T-helper 1 cell treated with Interleukin-12 subunit alpha and Interleukin-12 subunit beta and Interleukin-4 antibody, amounts not matched to agents 30 μg/mL and 1 μg/mL, for 36 hours (primary cell): ENCODE data around the gene PCDH1.
"Not testable (repeated sequence)": the region's sequence is repeated elsewhere in the genome, so short reads cannot be mapped to it uniquely, and the experiment has no call there.

Experiments used
- H3K27ac Mint-ChIP-seq: one replicate; pipeline ENCODE4 v1.8.0; 2021; ENCODE audit warnings: mild to moderate bottlenecking, mixed read lengths
- H3K27me3 Mint-ChIP-seq: one replicate; pipeline ENCODE4 v1.8.0; 2021; ENCODE audit warnings: low read depth, mixed read lengths
- H3K36me3 Mint-ChIP-seq: one replicate; pipeline ENCODE4 v1.8.0; 2021; ENCODE audit warnings: low read depth, mixed read lengths
- H3K4me1 Mint-ChIP-seq: one replicate; pipeline ENCODE4 v1.8.0; 2021; ENCODE audit warnings: low read depth, mixed read lengths
- H3K4me3 Mint-ChIP-seq: one replicate; pipeline ENCODE4 v1.8.0; 2021; ENCODE audit warnings: mild to moderate bottlenecking, moderate library complexity, mixed read lengths
- H3K9me3 Mint-ChIP-seq: one replicate; pipeline ENCODE4 v1.8.0; 2021; ENCODE audit warnings: mixed read lengths

PCDH1 gene

GRCh38 chr5:141909212-141909611, 31.0 kb upstream of the PCDH1 start:
- no peak overlapping the region for H3K4me3 Mint-ChIP-seq

GRCh38 chr5:141908796-141909195, 30.6 kb upstream of the PCDH1 start:
- Mint-ChIP-seq H3K36me3 (no peaks in the 10 kb centered on the region), H3K27me3 (peaks cover 30% of the 10 kb centered on the region), H3K4me1 (peaks cover 6% of the 10 kb centered on the region), H3K27ac (no peak overlapping the region), H3K4me3 (no peak overlapping the region), H3K9me3 (no peaks in the 10 kb centered on the region)

More at GRCh38 chr5:141909212-141909611, 31.0 kb upstream of the PCDH1 start:
- Mint-ChIP-seq H3K27me3 (peaks cover 32% of the 10 kb centered on the region), H3K4me1 (peaks cover 6% of the 10 kb centered on the region), H3K9me3 (no peaks in the 10 kb centered on the region), H3K27ac (no peak overlapping the region), H3K36me3 (no peaks in the 10 kb centered on the region)

GRCh38 chr5:141906972-141907371, 28.8 kb upstream of the PCDH1 start:
- H3K27ac Mint-ChIP-seq, result no peak overlapping the region
- H3K9me3 Mint-ChIP-seq, result no peaks in the 10 kb centered on the region
- no peaks in the 10 kb centered on the region for H3K36me3 Mint-ChIP-seq
- H3K4me1 Mint-ChIP-seq, result no peaks in the 10 kb centered on the region
- no peak overlapping the region for H3K4me3 Mint-ChIP-seq
- H3K27me3 Mint-ChIP-seq, result peaks cover 18% of the 10 kb centered on the region

GRCh38 chr5:141906517-141906916, 28.3 kb upstream of the PCDH1 start:
- Mint-ChIP-seq H3K4me3 (no peak overlapping the region), H3K4me1 (no peaks in the 10 kb centered on the region), H3K9me3 (no peaks in the 10 kb centered on the region), H3K36me3 (no peaks in the 10 kb centered on the region), H3K27me3 (peaks cover 23% of the 10 kb centered on the region), H3K27ac (no peak overlapping the region)

GRCh38 chr5:141904551-141904950, 26.3 kb upstream of the PCDH1 start:
- Mint-ChIP-seq H3K27me3 (peaks cover 21% of the 10 kb centered on the region), H3K4me1 (no peaks in the 10 kb centered on the region), H3K27ac (no peak overlapping the region), H3K36me3 (no peaks in the 10 kb centered on the region), H3K9me3 (no peaks in the 10 kb centered on the region), H3K4me3 (no peak overlapping the region)

GRCh38 chr5:141903261-141903660, 25.1 kb upstream of the PCDH1 start:
- Mint-ChIP-seq H3K4me3 (no peak overlapping the region), H3K27me3 (peaks cover 27% of the 10 kb centered on the region), H3K4me1 (no peaks in the 10 kb centered on the region), H3K36me3 (no peaks in the 10 kb centered on the region), H3K27ac (no peak overlapping the region), H3K9me3 (no peaks in the 10 kb centered on the region)

- no peaks in the 10 kb centered on the region for H3K4me1 Mint-ChIP-seq
- H3K27ac Mint-ChIP-seq, result no peak overlapping the region
- no peaks in the 10 kb centered on the region for H3K36me3 Mint-ChIP-seq
- peaks cover 28% of the 10 kb centered on the region for H3K27me3 Mint-ChIP-seq
- no peak overlapping the region for H3K4me3 Mint-ChIP-seq
- H3K9me3 Mint-ChIP-seq, result no peaks in the 10 kb centered on the region
Observed at GRCh38 chr5:141902015-141902814, 24.0 kb upstream of the PCDH1 start.

GRCh38 chr5:141898448-141899049, 20.3 kb upstream of the PCDH1 start:
- Mint-ChIP-seq H3K27ac (no peak overlapping the region), H3K4me3 (no peak overlapping the region), H3K36me3 (no peaks in the 10 kb centered on the region), H3K27me3 (peaks cover 34% of the 10 kb centered on the region), H3K9me3 (no peaks in the 10 kb centered on the region), H3K4me1 (no peaks in the 10 kb centered on the region)

GRCh38 chr5:141897425-141897824, 19.2 kb upstream of the PCDH1 start:
- Mint-ChIP-seq H3K36me3 (no peaks in the 10 kb centered on the region), H3K4me1 (no peaks in the 10 kb centered on the region), H3K4me3 (no peak overlapping the region), H3K9me3 (no peaks in the 10 kb centered on the region), H3K27ac (no peak overlapping the region), H3K27me3 (peaks cover 32% of the 10 kb centered on the region)

- H3K27ac Mint-ChIP-seq, H3K4me1 Mint-ChIP-seq, H3K4me3 Mint-ChIP-seq, H3K36me3 Mint-ChIP-seq, H3K9me3 Mint-ChIP-seq: not testable (repeated sequence)
- peaks cover 39% of the 10 kb centered on the region for H3K27me3 Mint-ChIP-seq
Observed at GRCh38 chr5:141890429-141890828, 12.2 kb upstream of the PCDH1 start.

- H3K27ac Mint-ChIP-seq, result no peak overlapping the region
- no peaks in the 10 kb centered on the region for H3K9me3 Mint-ChIP-seq
- no peaks in the 10 kb centered on the region for H3K36me3 Mint-ChIP-seq
- H3K4me1 Mint-ChIP-seq, result peaks cover 3% of the 10 kb centered on the region
- peaks cover 47% of the 10 kb centered on the region for H3K27me3 Mint-ChIP-seq
- H3K4me3 Mint-ChIP-seq, result no peak overlapping the region
Observed at GRCh38 chr5:141889282-141889871, 11.2 kb upstream of the PCDH1 start.

GRCh38 chr5:141883892-141884318, 5.7 kb upstream of the PCDH1 start:
- peaks cover 72% of the 10 kb centered on the region for H3K27me3 Mint-ChIP-seq
- H3K4me1 Mint-ChIP-seq, result peaks cover 13% of the 10 kb centered on the region

GRCh38 chr5:141883184-141883891, 5.1 kb upstream of the PCDH1 start:
- peaks cover 2% of the 10 kb centered on the region for H3K36me3 Mint-ChIP-seq
- no peak overlapping the region for H3K27ac Mint-ChIP-seq
- H3K27me3 Mint-ChIP-seq, result peaks cover 77% of the 10 kb centered on the region
- H3K9me3 Mint-ChIP-seq, result no peaks in the 10 kb centered on the region
- H3K4me3 Mint-ChIP-seq, result no peak overlapping the region
- peaks cover 17% of the 10 kb centered on the region for H3K4me1 Mint-ChIP-seq

More at GRCh38 chr5:141883892-141884318, 5.7 kb upstream of the PCDH1 start:
- Mint-ChIP-seq H3K27ac (no peak overlapping the region), H3K4me3 (no peak overlapping the region), H3K36me3 (peaks cover 2% of the 10 kb centered on the region), H3K9me3 (no peaks in the 10 kb centered on the region)

GRCh38 chr5:141882594-141883183, 4.5 kb upstream of the PCDH1 start:
- H3K27me3 Mint-ChIP-seq, result peaks cover 79% of the 10 kb centered on the region
- no peaks in the 10 kb centered on the region for H3K9me3 Mint-ChIP-seq
- H3K36me3 Mint-ChIP-seq, result peaks cover 2% of the 10 kb centered on the region
- H3K27ac Mint-ChIP-seq, result no peak overlapping the region
- H3K4me1 Mint-ChIP-seq, result peaks cover 17% of the 10 kb centered on the region
- no peak overlapping the region for H3K4me3 Mint-ChIP-seq
